Gastrocnemius medialis (tissue), 4 donors: Measurements from ENCODE around the gene RRAS2. TPM values are rescaled to one million over a fixed set of nuclear protein-coding genes. Genes with fewer than 3 reads are reported as not detected.

Experiments used
- ATAC-seq, 2 donors: fragments of 150-250 bp; one replicate each; pipeline ENCODE4 v1.9.1; 2016
- DNase-seq, 2 donors: peaks; one replicate each; pipeline ENCODE4 v3.0.0-alpha.2; 2019
- H3K27ac ChIP-seq, 4 donors: fragments of 200-600 bp; sonication (generic); 1 replicate in 1 of 4; 2 replicates in 3 of 4; pipeline ENCODE4 v1.5.1; 2016 to 2018; ENCODE audit warnings: mild to moderate bottlenecking in 2 of 4, moderate library complexity in 1 of 4
- H3K27me3 ChIP-seq, 3 donors: fragments of 200-600 bp; sonication (generic) in 2 of 3; 1 replicate in 1 of 3; 2 replicates in 2 of 3; pipeline versions ENCODE4 v1.5.1 to v1.6.0; 2016 to 2019; ENCODE audit warnings: mild to moderate bottlenecking in 1 of 3, moderate library complexity in 1 of 3
- H3K36me3 ChIP-seq, 2 donors: fragments of 200-600 bp; sonication (generic) in 1 of 2; one replicate each; pipeline ENCODE4 v1.5.1; 2017 to 2018
- H3K4me1 ChIP-seq, 2 donors: fragments of 200-600 bp; sonication (generic) in 1 of 2; one replicate each; pipeline ENCODE4 v1.5.1; 2016 to 2017; ENCODE audit warnings: mild to moderate bottlenecking in 2 of 2
- H3K4me3 ChIP-seq, 4 donors: fragments of 200-600 bp; sonication (generic) in 3 of 4; 1 replicate in 1 of 4; 2 replicates in 3 of 4; pipeline ENCODE4 v1.5.1; 2016 to 2019; ENCODE audit warnings: mild to moderate bottlenecking in 2 of 4
- H3K9me3 ChIP-seq, 3 donors: fragments of 200-600 bp; sonication (generic) in 2 of 3; 1 replicate in 1 of 3; 2 replicates in 2 of 3; pipeline ENCODE4 v1.5.1; 2016 to 2019
- POLR2A ChIP-seq, 2 donors: fragments of 450-650 bp; IDR thresholded peaks; one replicate each; pipeline ENCODE4 v1.6.1; 2017; ENCODE audit warnings: antibody characterized with exemption in 2 of 2, mild to moderate bottlenecking in 2 of 2, moderate library complexity in 2 of 2
- in situ Hi-C, 4 donors: fragments of 200-750 bp; cut with MboI; loops; one replicate each; pipeline versions ENCODE4 v1.15.0 to v1.8.0; 2017; ENCODE audit warnings: low sequenced_read_pairs in 4 of 4
- intact Hi-C: fragments of 100-400 bp; cut with DNase I; formaldehyde crosslinking; loops from one replicate; pipeline ENCODE4 v1.15.1; 2023; ENCODE audit warnings: low total_unique reads
- total RNA-seq, 4 donors: library from RNA; depleted of rRNA; stranded (reverse); fragments of >200 nt; gene quantifications; one replicate each; pipeline versions ENCODE4 v1.1.0 to v1.2.3, GENCODE V29; 2016
- TF ChIP-seq, protein P1 (sequence below), 5 experiments: fragments of 450-650 bp in 3 of 5; fragments of 200-600 bp in 2 of 5; sonication (generic) in 2 of 5; IDR thresholded peaks in 4 of 5; conservative IDR thresholded peaks in 1 of 5; 1 replicate in 4 of 5; 2 replicates in 1 of 5; pipeline ENCODE4 v1.5.1; 2016 to 2019; ENCODE audit warnings: antibody characterized with exemption in 5 of 5, mild to moderate bottlenecking in 3 of 5, moderate library complexity in 3 of 5

Gene RRAS2
- total RNA-seq, 4 donors from 2014 or later: 52.8 to 81.9 (median 59.8) TPM

DNA sequence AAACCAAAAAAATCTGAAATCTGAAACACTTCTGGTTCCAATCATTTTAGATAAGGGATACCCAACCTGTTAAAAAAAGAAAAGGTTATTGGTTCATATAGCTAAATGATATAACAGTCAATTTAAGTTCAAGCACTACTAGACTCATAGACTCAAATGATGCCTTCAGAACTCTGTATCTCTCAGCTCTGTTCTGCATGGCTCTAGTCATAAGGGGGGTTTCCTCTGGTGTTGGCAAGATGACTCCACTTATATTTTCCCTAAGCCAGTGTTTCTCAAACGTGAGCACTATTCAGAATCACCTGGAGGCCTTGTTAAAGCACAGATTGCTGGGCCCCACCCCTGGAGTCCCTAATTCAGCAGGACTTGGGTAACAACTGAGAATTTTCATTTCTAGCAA is 11.5 kb upstream of the RRAS2 start:
- TF ChIP-seq, protein P1, sequence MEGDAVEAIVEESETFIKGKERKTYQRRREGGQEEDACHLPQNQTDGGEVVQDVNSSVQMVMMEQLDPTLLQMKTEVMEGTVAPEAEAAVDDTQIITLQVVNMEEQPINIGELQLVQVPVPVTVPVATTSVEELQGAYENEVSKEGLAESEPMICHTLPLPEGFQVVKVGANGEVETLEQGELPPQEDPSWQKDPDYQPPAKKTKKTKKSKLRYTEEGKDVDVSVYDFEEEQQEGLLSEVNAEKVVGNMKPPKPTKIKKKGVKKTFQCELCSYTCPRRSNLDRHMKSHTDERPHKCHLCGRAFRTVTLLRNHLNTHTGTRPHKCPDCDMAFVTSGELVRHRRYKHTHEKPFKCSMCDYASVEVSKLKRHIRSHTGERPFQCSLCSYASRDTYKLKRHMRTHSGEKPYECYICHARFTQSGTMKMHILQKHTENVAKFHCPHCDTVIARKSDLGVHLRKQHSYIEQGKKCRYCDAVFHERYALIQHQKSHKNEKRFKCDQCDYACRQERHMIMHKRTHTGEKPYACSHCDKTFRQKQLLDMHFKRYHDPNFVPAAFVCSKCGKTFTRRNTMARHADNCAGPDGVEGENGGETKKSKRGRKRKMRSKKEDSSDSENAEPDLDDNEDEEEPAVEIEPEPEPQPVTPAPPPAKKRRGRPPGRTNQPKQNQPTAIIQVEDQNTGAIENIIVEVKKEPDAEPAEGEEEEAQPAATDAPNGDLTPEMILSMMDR (IDR thresholded peaks at IDR 0.05 in 4 of 5, conservative IDR thresholded peaks at IDR 0.05 in 1 of 5): no peak
- no peak for TF ChIP-seq POLR2A (IDR thresholded peaks at IDR 0.05)
- Histone ChIP-seq H3K4me3 (no peak overlapping the region), H3K27ac (no peak overlapping the region), H3K9me3 (no peaks in the 10 kb centered on the region), H3K27me3 (no peaks in the 10 kb centered on the region), H3K36me3 (no peaks in the 10 kb centered on the region), H3K4me1 (peaks cover 21 to 26% of the 10 kb centered on the region in 2 donors)
- ATAC-seq (no peak), DNase-seq (no peak)
- intact Hi-C loops (no loop called here), in situ Hi-C loops (no loop called here)

DNA sequence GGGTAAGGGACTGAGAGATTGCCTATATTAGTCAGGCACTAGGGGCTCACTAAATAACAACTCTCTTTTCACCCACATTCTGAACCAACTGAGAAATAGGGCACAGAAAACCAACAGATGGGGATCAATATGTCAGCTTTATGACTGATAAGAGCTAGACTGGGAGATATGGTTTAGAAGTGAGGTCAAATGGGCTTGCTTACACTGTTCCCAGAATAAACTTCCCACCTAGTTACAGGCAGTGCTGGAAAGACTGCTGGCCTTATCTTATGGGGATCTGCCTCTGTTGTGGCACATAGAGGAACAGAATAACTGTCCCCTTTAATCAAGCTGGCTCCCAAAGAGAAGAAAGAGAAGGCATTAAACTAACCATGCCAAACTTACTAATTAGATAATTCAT is 10.6 kb upstream of the RRAS2 start:
- H3K4me1 ChIP-seq: peaks cover 19 to 26% of the 10 kb centered on the region in 2 donors
- no peaks in the 10 kb centered on the region for H3K27me3 ChIP-seq
- no peak for ATAC-seq
- no peaks in the 10 kb centered on the region for H3K36me3 ChIP-seq
- TF ChIP-seq, protein P1 (IDR thresholded peaks at IDR 0.05 in 4 of 5, conservative IDR thresholded peaks at IDR 0.05 in 1 of 5): no peak
- TF ChIP-seq POLR2A (IDR thresholded peaks at IDR 0.05): no peak
- intact Hi-C loops: no loop called here
- in situ Hi-C loops: no loop called here
- no peaks in the 10 kb centered on the region for H3K9me3 ChIP-seq
- no peak for DNase-seq
- no peak overlapping the region for H3K27ac ChIP-seq
- H3K4me3 ChIP-seq: no peak overlapping the region

DNA sequence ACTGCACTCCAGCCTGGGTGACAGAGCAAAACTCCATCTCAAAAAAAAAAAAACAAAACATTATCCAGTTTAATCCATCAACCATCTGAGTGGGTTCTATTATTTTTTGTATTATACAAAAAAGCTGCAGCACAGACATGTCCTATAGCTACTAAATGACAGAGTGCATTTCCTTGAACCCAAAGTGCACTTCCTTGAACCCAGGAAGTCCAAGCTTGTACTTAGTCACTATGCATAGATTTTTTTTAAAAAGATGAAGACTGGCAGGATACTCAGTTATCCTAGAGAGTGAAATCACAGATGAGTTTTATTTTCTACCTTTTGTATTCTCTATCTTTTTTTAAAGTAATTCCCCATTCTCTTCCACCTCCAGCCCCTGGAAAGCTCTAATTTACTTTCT is 8.0 kb upstream of the RRAS2 start:
- H3K4me3 ChIP-seq: no peak overlapping the region
- intact Hi-C loops: no loop called here

DNA sequence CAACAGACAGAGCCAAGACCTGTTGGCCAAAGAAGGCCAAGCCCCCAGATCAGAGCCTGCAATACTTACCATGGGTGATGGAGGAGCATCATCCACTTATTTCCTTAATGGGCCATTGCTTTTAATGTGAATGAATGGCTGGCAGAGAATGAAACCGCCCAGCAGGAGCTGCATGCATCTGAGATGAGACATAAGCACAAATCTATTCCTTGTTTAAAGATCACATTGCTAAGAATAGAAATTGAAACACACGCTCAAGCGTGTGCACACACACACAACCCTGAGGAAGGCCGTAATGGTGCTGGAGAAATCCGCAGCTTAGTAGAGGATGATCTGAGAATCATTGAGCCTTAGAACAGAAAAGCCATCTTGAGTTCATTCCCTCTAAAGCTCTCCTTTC is 5.3 kb upstream of the RRAS2 start:
- in situ Hi-C loops: no loop called here
- H3K4me3 ChIP-seq: no peak overlapping the region
- no peaks in the 10 kb centered on the region for H3K27me3 ChIP-seq
- H3K27ac ChIP-seq: peak overlapping the region; percentile 77 to 87 (median 84)
- no peaks in the 10 kb centered on the region for H3K36me3 ChIP-seq
- ATAC-seq (peak; percentile 81 to 87), DNase-seq (peak in 1 of 2 donors; percentile 48)
- peaks cover 36 to 44% of the 10 kb centered on the region in 2 donors for H3K4me1 ChIP-seq
- TF ChIP-seq, protein P1 (IDR thresholded peaks at IDR 0.05 in 4 of 5, conservative IDR thresholded peaks at IDR 0.05 in 1 of 5): no peak
- peak in 1 of 2 donors; percentile 17 for TF ChIP-seq POLR2A (IDR thresholded peaks at IDR 0.05)
- no peaks in the 10 kb centered on the region for H3K9me3 ChIP-seq
- intact Hi-C loops: no loop called here

More for the DNA sequence above, 8.0 kb upstream of the RRAS2 start:
- Histone ChIP-seq H3K27me3 (no peaks in the 10 kb centered on the region), H3K4me1 (peaks cover 34 to 39% of the 10 kb centered on the region in 2 donors), H3K36me3 (no peaks in the 10 kb centered on the region), H3K27ac (no peak overlapping the region), H3K9me3 (no peaks in the 10 kb centered on the region)
- TF ChIP-seq, protein P1 (IDR thresholded peaks at IDR 0.05 in 4 of 5, conservative IDR thresholded peaks at IDR 0.05 in 1 of 5): no peak
- no peak for TF ChIP-seq POLR2A (IDR thresholded peaks at IDR 0.05)
- ATAC-seq (no peak), DNase-seq (no peak)
- in situ Hi-C loops: no loop called here

DNA sequence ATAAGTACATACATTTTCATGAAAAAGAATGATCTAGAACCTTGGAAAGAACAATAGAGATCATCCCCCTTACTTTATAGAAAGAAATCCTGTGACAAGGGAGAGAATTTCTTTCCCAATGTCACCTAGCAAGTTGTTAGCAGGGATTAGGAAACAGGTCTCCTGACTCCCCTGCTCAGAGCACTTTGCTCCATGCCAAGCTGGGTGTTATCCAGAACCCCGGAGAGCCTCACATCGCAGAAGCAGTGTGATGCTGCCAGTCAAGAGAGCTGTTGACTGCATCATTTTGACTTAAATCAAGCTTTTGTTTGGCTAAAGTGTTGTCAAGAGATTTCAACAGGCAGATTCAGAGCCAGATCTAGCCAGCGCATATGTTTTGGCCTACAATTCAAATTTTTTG is 3.6 kb upstream of the RRAS2 start:
- H3K4me1 ChIP-seq: peaks cover 40 to 48% of the 10 kb centered on the region in 2 donors
- H3K4me3 ChIP-seq: no peak overlapping the region
- in situ Hi-C loops (no loop called here), intact Hi-C loops (no loop called here)
- peak; percentile 73 to 87 for DNase-seq
- no peaks in the 10 kb centered on the region for H3K9me3 ChIP-seq
- H3K27me3 ChIP-seq: no peaks in the 10 kb centered on the region
- peak; percentile 65 to 77 for ATAC-seq
- TF ChIP-seq, protein P1 (IDR thresholded peaks at IDR 0.05 in 4 of 5, conservative IDR thresholded peaks at IDR 0.05 in 1 of 5): no peak
- TF ChIP-seq POLR2A (IDR thresholded peaks at IDR 0.05): no peak
- H3K36me3 ChIP-seq: no peaks in the 10 kb centered on the region
- H3K27ac ChIP-seq: peak overlapping the region; percentile 77 to 87 (median 84)
